Measurements from ENCODE around the gene GABBR1.

GRCh38 chr6:29610540-29610939, 22.4 kb downstream of the GABBR1 start:
- TF ChIP-seq CTCF (conservative IDR thresholded peaks at IDR 0.05; ENCODE audit: low read length) = no peak
- TF ChIP-seq EZH2phosphoT487 (IDR thresholded peaks at IDR 0.05; ENCODE audit: borderline replicate concordance, low read depth, low read length) = no peak
